Gastroesophageal sphincter (tissue), 4 donors: ENCODE measurements around the gene HTR4. TPM values are rescaled to one million over a fixed set of nuclear protein-coding genes. Genes with fewer than 3 reads are reported as not detected.

Experiments used
- ATAC-seq: fragments of 150-250 bp; one replicate; pipeline ENCODE4 v1.9.1; 2016; ENCODE audit warnings: mild to moderate bottlenecking, moderate library complexity
- H3K27ac ChIP-seq, 4 donors: fragments of 200-600 bp; sonication (generic) in 3 of 4; 1 replicate in 3 of 4; 2 replicates in 1 of 4; pipeline ENCODE4 v1.5.1; 2016 to 2019
- H3K27me3 ChIP-seq: fragments of 200-600 bp; sonication (generic); one replicate; pipeline ENCODE4 v1.5.1; 2019
- H3K36me3 ChIP-seq, 2 donors: fragments of 200-600 bp; sonication (generic); one replicate each; pipeline ENCODE4 v1.5.1; 2019; ENCODE audit warnings: control low read depth in 1 of 2
- H3K4me1 ChIP-seq, 3 donors: fragments of 200-600 bp; sonication (generic); 1 replicate in 2 of 3; 2 replicates in 1 of 3; pipeline ENCODE4 v1.5.1; 2016 to 2019; ENCODE audit warnings: control low read depth in 2 of 3
- H3K4me3 ChIP-seq, 2 donors: fragments of 200-600 bp; sonication (generic); one replicate each; pipeline ENCODE4 v1.5.1; 2019; ENCODE audit warnings: mild to moderate bottlenecking in 1 of 2, moderate library complexity in 1 of 2
- H3K9me3 ChIP-seq, 3 donors: fragments of 200-600 bp; sonication (generic); one replicate each; pipeline ENCODE4 v1.5.1; 2017 to 2019; ENCODE audit warnings: control low read depth in 2 of 3
- EP300 ChIP-seq: sonication (generic); formaldehyde crosslinking; IDR thresholded peaks from one replicate; pipeline ENCODE4 v1.6.1; 2017; ENCODE audit warnings: antibody characterized with exemption, mild to moderate bottlenecking
- POLR2A ChIP-seq, 2 donors: fragments of 450-650 bp; IDR thresholded peaks; one replicate each; pipeline ENCODE4 v1.6.1; 2017; ENCODE audit warnings: antibody characterized with exemption in 2 of 2, mild to moderate bottlenecking in 2 of 2, moderate library complexity in 1 of 2
- POLR2AphosphoS5 ChIP-seq: sonication (generic); formaldehyde crosslinking; IDR thresholded peaks from one replicate; pipeline ENCODE4 v1.6.1; 2017; ENCODE audit warnings: antibody characterized with exemption
- WGBS, 2 donors: methylation state at CpG; one replicate each; pipeline ENCODE4 v1.1.5; 2018; ENCODE audit warnings: low coverage in 1 of 2; 5-methylcytosine and 5-hydroxymethylcytosine counted together
- total RNA-seq, 4 donors: library from RNA; depleted of rRNA; stranded (reverse); fragments of >200 nt; gene quantifications; one replicate each; pipeline ENCODE4 v1.1.0, GENCODE V29; 2016
- TF ChIP-seq, protein P1 (sequence below), 4 experiments: fragments of 200-600 bp in 2 of 4; fragments of 450-650 bp in 2 of 4; sonication (generic) in 1 of 4; IDR thresholded peaks; one replicate each; pipeline ENCODE4 v1.5.1; 2017 to 2019; ENCODE audit warnings: antibody characterized with exemption in 4 of 4, mild to moderate bottlenecking in 2 of 4, moderate library complexity in 2 of 4

The HTR4 gene
- total RNA-seq, 4 donors from 2014 or later, result 0.27 to 1.0 TPM; not detected in 2

DNA sequence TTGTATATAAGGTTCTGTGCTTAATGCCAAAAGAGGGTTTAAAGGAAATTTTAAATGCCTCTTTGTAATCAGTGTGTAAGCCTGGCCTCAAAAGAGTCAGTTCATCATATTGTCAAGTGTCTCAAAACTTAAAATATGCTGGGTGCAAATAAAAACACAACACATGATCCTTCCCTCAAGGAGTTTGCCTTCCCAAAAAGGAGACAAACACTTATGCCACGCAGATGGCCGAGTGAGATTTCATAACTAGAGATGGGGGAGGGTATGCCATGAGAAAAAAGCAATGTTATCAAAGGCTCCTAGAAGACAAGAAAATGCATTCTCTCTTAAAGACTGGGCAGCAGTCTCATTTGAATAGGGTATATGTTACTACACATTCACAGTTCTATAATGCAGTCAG is 215.4 kb downstream of the HTR4 start:
- Histone ChIP-seq H3K4me3 (no peak overlapping the region), H3K9me3 (no peaks in the 10 kb centered on the region), H3K4me1 (peaks cover 0 to under 1% (median 0%) of the 10 kb centered on the region in 3 donors), H3K36me3 (peaks cover 0 to 96% of the 10 kb centered on the region in 2 donors), H3K27ac (no peak overlapping the region), H3K27me3 (no peaks in the 10 kb centered on the region)
- no peak for ATAC-seq
- WGBS, 2 donors, result 92% methylated on average over 2 of the region's 2 CpGs; no CpG with 5 or more reads in 1 of the 2 donors
- TF ChIP-seq POLR2AphosphoS5, result no peak
- TF ChIP-seq, protein P1, sequence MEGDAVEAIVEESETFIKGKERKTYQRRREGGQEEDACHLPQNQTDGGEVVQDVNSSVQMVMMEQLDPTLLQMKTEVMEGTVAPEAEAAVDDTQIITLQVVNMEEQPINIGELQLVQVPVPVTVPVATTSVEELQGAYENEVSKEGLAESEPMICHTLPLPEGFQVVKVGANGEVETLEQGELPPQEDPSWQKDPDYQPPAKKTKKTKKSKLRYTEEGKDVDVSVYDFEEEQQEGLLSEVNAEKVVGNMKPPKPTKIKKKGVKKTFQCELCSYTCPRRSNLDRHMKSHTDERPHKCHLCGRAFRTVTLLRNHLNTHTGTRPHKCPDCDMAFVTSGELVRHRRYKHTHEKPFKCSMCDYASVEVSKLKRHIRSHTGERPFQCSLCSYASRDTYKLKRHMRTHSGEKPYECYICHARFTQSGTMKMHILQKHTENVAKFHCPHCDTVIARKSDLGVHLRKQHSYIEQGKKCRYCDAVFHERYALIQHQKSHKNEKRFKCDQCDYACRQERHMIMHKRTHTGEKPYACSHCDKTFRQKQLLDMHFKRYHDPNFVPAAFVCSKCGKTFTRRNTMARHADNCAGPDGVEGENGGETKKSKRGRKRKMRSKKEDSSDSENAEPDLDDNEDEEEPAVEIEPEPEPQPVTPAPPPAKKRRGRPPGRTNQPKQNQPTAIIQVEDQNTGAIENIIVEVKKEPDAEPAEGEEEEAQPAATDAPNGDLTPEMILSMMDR (IDR thresholded peaks at IDR 0.05), result no peak
- TF ChIP-seq EP300, result no peak
- no peak for TF ChIP-seq POLR2A (IDR thresholded peaks at IDR 0.05)

DNA sequence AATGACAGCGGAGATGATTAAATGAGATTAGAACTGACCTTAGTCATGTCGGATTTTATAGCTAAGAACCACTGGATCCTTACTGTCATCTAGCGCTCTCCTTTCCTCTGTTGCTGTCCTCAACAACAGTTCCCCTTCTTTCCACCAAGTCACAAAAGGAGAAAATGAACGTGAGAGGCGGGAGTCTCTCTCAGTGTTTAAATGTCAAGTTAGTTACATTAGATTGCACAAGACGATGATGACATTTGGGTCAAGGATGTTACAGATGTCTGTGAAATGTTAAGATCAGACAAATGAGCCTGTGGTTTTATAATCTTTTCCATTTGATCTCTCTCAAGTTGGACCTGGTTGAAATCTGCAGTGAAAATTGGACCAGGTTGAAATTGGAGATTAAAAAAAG is 217.1 kb downstream of the HTR4 start:
- Histone ChIP-seq H3K4me3 (no peak overlapping the region), H3K27me3 (no peaks in the 10 kb centered on the region), H3K36me3 (peaks cover 0 to 95% of the 10 kb centered on the region in 2 donors), H3K9me3 (no peaks in the 10 kb centered on the region), H3K4me1 (no peaks in the 10 kb centered on the region), H3K27ac (no peak overlapping the region)
- ATAC-seq, result no peak
- 78 to 88% methylated on average over 6 of the region's 6 CpGs for WGBS, 2 donors
- TF ChIP-seq POLR2A (IDR thresholded peaks at IDR 0.05) (no peak), EP300 (no peak), POLR2AphosphoS5 (no peak)
- TF ChIP-seq, protein P1 (IDR thresholded peaks at IDR 0.05), result no peak

DNA sequence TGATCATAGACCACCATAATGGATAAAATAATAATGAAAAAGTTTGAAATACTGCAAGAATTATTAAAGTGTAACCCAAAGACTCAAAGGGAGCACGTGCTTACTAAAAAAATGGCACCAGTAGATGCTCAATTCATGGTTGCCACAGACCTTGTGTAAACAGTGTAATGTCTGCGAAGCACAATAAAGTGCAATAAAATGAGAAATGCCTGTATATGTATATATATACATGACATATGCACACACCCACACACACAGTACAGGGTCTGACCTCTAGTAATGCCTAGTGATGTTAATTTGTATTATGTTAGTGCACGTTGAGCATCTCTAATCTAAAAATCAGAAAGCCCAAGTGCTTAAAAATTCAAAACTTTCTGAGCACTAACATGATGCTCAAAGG is 218.3 kb downstream of the HTR4 start:
- peaks cover 0 to 83% of the 10 kb centered on the region in 2 donors for H3K36me3 ChIP-seq
- WGBS, 2 donors, result 91 to 92% methylated on average over 3 of the region's 3 CpGs

DNA sequence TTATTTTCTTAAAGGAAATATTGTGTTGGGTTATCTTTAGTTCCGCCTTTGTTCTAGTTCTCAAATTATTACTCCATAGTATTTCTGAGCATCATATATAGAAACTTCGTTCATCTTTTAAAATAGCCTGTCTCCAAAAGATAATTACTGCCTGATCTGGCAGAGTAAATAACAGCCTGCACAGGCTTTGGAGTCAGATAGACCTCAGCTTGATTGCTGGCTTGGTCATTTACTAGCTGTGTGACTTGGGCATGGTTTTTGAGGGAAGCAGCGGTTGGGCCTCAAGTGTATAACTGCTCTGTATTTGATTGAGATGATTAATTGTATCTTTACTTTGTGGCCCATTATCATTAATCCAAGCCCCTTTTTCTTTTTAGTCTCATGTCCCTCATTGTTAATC is 220.5 kb downstream of the HTR4 start:
- Histone ChIP-seq H3K27ac (no peak overlapping the region), H3K9me3 (no peaks in the 10 kb centered on the region), H3K27me3 (no peaks in the 10 kb centered on the region), H3K4me1 (peaks cover 0 to 2% (median 0%) of the 10 kb centered on the region in 3 donors), H3K4me3 (no peak overlapping the region), H3K36me3 (peaks cover 0 to 61% of the 10 kb centered on the region in 2 donors)
- no peak for ATAC-seq
- TF ChIP-seq EP300 (no peak), POLR2AphosphoS5 (no peak), POLR2A (IDR thresholded peaks at IDR 0.05) (no peak)
- TF ChIP-seq, protein P1 (IDR thresholded peaks at IDR 0.05), result no peak
- WGBS, 2 donors, result 91 to 92% methylated on average over 3 of the region's 3 CpGs

More for the DNA sequence above, 218.3 kb downstream of the HTR4 start:
- ATAC-seq, result no peak
- Histone ChIP-seq H3K27me3 (no peaks in the 10 kb centered on the region), H3K27ac (no peak overlapping the region), H3K9me3 (no peaks in the 10 kb centered on the region), H3K4me3 (no peak overlapping the region), H3K4me1 (no peaks in the 10 kb centered on the region)
- TF ChIP-seq POLR2A (IDR thresholded peaks at IDR 0.05) (no peak), EP300 (no peak), POLR2AphosphoS5 (no peak)
- TF ChIP-seq, protein P1 (IDR thresholded peaks at IDR 0.05), result no peak

Other genes starting within 250 kb of the HTR4 start
- gene ADRB2, start 172.1 kb upstream of the HTR4 start, total RNA-seq, result 10 to 100 TPM in 1 of 4 donors, 1 to 10 TPM in 3; 2.8 to 11.8 (median 4.5) TPM